SU-DHL-6 (cell line): ENCODE results near the gene C1orf21.

Source experiments
- H2AFZ ChIP-seq: fragments of 200-600 bp; sonication (generic); 2 replicates; pipeline ENCODE4 v1.6.1; 2014; ENCODE audit warnings: low read depth, mild to moderate bottlenecking, moderate library complexity, mixed read lengths, antibody characterized with exemption, low read length; ENCODE audit not compliant: severe bottlenecking
- H3F3A ChIP-seq: fragments of 200-600 bp; shearing (Covaris generic); 2 replicates; pipeline ENCODE4 v1.6.0; 2016; ENCODE audit warnings: antibody characterized with exemption, mild to moderate bottlenecking; ENCODE audit not compliant: insufficient read depth
- H3K27ac ChIP-seq: fragments of 200-600 bp; sonication (generic); 2 replicates; pipeline ENCODE4 v1.5.1; 2016; ENCODE audit warnings: low read depth, mild to moderate bottlenecking, low read length, moderate library complexity, mixed read lengths
- H3K27me3 ChIP-seq: fragments of 200-600 bp; sonication (generic), shearing (Covaris generic); 2 replicates; pipeline ENCODE4 v1.6.0; 2014; ENCODE audit warnings: mild to moderate bottlenecking, low read length
- H3K36me3 ChIP-seq: fragments of 200-600 bp; sonication (generic); 2 replicates; pipeline ENCODE4 v1.6.1; 2014; ENCODE audit warnings: mild to moderate bottlenecking, low read length, mixed read lengths
- H3K4me2 ChIP-seq: fragments of 300-600, 200-600 bp; shearing (Covaris generic), sonication (generic); 2 replicates; pipeline ENCODE4 v1.6.0; 2014; ENCODE audit warnings: low read length, low read depth, mild to moderate bottlenecking; ENCODE audit not compliant: poor library complexity, severe bottlenecking
- H3K4me3 ChIP-seq: fragments of 200-600 bp; sonication (generic); 2 replicates; pipeline ENCODE4 v1.5.1; 2014; ENCODE audit warnings: antibody characterized with exemption, low read length, mild to moderate bottlenecking, mixed read lengths; ENCODE audit not compliant: insufficient read depth, poor library complexity, severe bottlenecking
- H3K79me2 ChIP-seq: fragments of 200-600 bp; sonication (generic); 2 replicates; pipeline ENCODE4 v1.6.1; 2014; ENCODE audit warnings: mild to moderate bottlenecking, low read length, moderate library complexity; ENCODE audit not compliant: insufficient read depth
- H3K9ac ChIP-seq: fragments of 200-600 bp; sonication (generic); 2 replicates; pipeline ENCODE4 v1.7.0; 2014; ENCODE audit warnings: mild to moderate bottlenecking, low read length
- H3K9me2 ChIP-seq: fragments of 200-600 bp; sonication (generic); replicated peaks from 2 replicates; pipeline ENCODE4 v1.6.1; 2014; ENCODE audit warnings: low read length; ENCODE audit not compliant: insufficient read depth
- H3K9me3 ChIP-seq: fragments of 200-600 bp; sonication (generic); 2 replicates; pipeline ENCODE4 v1.6.1; 2014; ENCODE audit warnings: low read length, mixed read lengths; ENCODE audit not compliant: insufficient read depth
- H4K20me1 ChIP-seq: fragments of 200-600 bp; sonication (generic); 2 replicates; pipeline ENCODE4 v1.6.1; 2014; ENCODE audit warnings: low read depth, mild to moderate bottlenecking, antibody characterized with exemption, low read length, moderate library complexity, mixed read lengths
- EZH2phosphoT487 ChIP-seq: fragments of 200-600 bp; sonication (generic), shearing (Covaris generic); conservative IDR thresholded peaks from 2 replicates; pipeline ENCODE4 v1.6.1; 2018; ENCODE audit warnings: mild to moderate bottlenecking, antibody characterized with exemption, low read length, moderate library complexity, mixed read lengths
- TF ChIP-seq, protein P1 (sequence below): fragments of 200-600 bp; sonication (generic); IDR thresholded peaks from one replicate; pipeline ENCODE4 v1.5.1; 2017; ENCODE audit warnings: antibody characterized with exemption, mild to moderate bottlenecking, low read length, moderate library complexity; ENCODE audit not compliant: insufficient read depth, poor library complexity, severe bottlenecking

Gene C1orf21

GRCh38 chr1:184633785-184634184 lies 247.0 kb downstream of the C1orf21 start:
- no peak overlapping the region for H3K4me3 ChIP-seq
- no peak overlapping the region for H3K27ac ChIP-seq
- H3F3A ChIP-seq = no peaks in the 10 kb centered on the region
- no peaks in the 10 kb centered on the region for H3K36me3 ChIP-seq
- no peaks in the 10 kb centered on the region for H4K20me1 ChIP-seq
- no peak overlapping the region for H3K4me2 ChIP-seq
- H3K9me3 ChIP-seq = no peaks in the 10 kb centered on the region
- no peaks in the 10 kb centered on the region for H3K9me2 ChIP-seq
- no peak overlapping the region for H3K9ac ChIP-seq
- H3K27me3 ChIP-seq = no peaks in the 10 kb centered on the region; the same call in 1 of the 2 replicates
- TF ChIP-seq EZH2phosphoT487 = no peak
- TF ChIP-seq, protein P1, sequence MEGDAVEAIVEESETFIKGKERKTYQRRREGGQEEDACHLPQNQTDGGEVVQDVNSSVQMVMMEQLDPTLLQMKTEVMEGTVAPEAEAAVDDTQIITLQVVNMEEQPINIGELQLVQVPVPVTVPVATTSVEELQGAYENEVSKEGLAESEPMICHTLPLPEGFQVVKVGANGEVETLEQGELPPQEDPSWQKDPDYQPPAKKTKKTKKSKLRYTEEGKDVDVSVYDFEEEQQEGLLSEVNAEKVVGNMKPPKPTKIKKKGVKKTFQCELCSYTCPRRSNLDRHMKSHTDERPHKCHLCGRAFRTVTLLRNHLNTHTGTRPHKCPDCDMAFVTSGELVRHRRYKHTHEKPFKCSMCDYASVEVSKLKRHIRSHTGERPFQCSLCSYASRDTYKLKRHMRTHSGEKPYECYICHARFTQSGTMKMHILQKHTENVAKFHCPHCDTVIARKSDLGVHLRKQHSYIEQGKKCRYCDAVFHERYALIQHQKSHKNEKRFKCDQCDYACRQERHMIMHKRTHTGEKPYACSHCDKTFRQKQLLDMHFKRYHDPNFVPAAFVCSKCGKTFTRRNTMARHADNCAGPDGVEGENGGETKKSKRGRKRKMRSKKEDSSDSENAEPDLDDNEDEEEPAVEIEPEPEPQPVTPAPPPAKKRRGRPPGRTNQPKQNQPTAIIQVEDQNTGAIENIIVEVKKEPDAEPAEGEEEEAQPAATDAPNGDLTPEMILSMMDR = no peak
- H3K79me2 ChIP-seq = no peaks in the 10 kb centered on the region
- no peak overlapping the region for H2AFZ ChIP-seq

GRCh38 chr1:184634296-184634695 lies 247.5 kb downstream of the C1orf21 start:
- no peak overlapping the region for H2AFZ ChIP-seq
- TF ChIP-seq, protein P1 = no peak
- no peak for TF ChIP-seq EZH2phosphoT487
- no peaks in the 10 kb centered on the region for H3K79me2 ChIP-seq
- H3F3A ChIP-seq = no peaks in the 10 kb centered on the region
- no peak overlapping the region for H3K4me3 ChIP-seq
- H3K4me2 ChIP-seq = no peak overlapping the region
- H3K9me2 ChIP-seq = no peaks in the 10 kb centered on the region
- H3K27me3 ChIP-seq = no peaks in the 10 kb centered on the region; the same call in 1 of the 2 replicates
- H3K9me3 ChIP-seq = no peaks in the 10 kb centered on the region
- H4K20me1 ChIP-seq = no peaks in the 10 kb centered on the region
- H3K27ac ChIP-seq = no peak overlapping the region
- H3K36me3 ChIP-seq = no peaks in the 10 kb centered on the region
- H3K9ac ChIP-seq = no peak overlapping the region

DNA sequence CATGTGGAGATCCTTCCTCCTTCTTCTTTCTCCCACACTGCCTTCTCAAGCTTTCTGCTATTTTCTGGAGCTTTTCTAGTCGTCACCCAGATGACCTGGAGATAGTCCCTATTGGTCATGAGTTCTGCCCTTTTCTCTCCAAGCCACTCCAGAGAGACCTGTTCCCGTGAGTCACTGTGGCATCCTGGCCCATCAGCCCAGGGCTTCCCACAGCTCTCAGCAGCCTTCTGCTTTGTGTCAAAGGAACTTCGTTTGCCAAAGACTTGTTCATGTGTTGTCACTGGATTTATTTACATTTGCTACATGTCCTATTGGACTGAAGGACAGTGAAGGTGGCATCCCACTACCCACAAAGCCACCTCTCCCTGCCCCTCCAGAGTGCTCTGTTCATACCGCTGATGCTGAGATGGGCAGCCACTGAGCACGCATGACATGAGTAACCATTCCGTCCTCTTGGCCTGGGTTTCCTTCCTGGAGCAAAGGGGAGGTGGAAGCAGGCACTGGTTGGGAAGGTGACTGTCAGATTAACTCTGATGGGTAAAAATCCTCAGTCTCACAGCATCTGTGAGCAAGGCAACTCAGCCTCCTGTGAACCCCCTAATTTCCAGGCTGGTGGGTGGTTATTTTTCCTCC lies 248.6 kb downstream of the C1orf21 start:
- TF ChIP-seq, protein P1 = no peak
- TF ChIP-seq EZH2phosphoT487 = no peak
- no peak overlapping the region for H3K27ac ChIP-seq
- H3F3A ChIP-seq = no peaks in the 10 kb centered on the region
- no peaks in the 10 kb centered on the region for H4K20me1 ChIP-seq
- no peak overlapping the region for H2AFZ ChIP-seq
- no peaks in the 10 kb centered on the region for H3K79me2 ChIP-seq
- no peak overlapping the region for H3K4me3 ChIP-seq
- no peak overlapping the region for H3K4me2 ChIP-seq
- no peaks in the 10 kb centered on the region for H3K36me3 ChIP-seq
- H3K9me3 ChIP-seq = no peaks in the 10 kb centered on the region
- no peak overlapping the region for H3K9ac ChIP-seq
- H3K9me2 ChIP-seq = no peaks in the 10 kb centered on the region
- H3K27me3 ChIP-seq = no peaks in the 10 kb centered on the region
